ENCODE results near the gene RFPL4A. TPM values are rescaled to one million over a fixed set of nuclear protein-coding genes. Genes with fewer than 3 reads are reported as not detected.
"Not testable (repeated sequence)": the region's sequence is repeated elsewhere in the genome, so short reads cannot be mapped to it uniquely, and the experiment has no call there.

Gene RFPL4A
- total RNA-seq, 4 donors from 2014 or later: not detected

GRCh38 chr19:55720214-55720746 lies 38.6 kb upstream of the RFPL4A start:
- Histone ChIP-seq H3K36me3 (no peaks in the 10 kb centered on the region), H3K4me3 (no peak overlapping the region), H3K27me3 (peaks cover 0 to 65% (median 0%) of the 10 kb centered on the region in 4 donors), H3K27ac (no peak overlapping the region), H3K9me3 (peaks cover 0 to 13% (median 9%) of the 10 kb centered on the region in 3 donors), H3K4me1 (no peaks in the 10 kb centered on the region)
- no peak for TF ChIP-seq POLR2A (IDR thresholded peaks at IDR 0.05)
- TF ChIP-seq CTCF (IDR thresholded peaks at IDR 0.05): no peak
- DNase-seq: no peak
- intact Hi-C loops (cut with DNase I): no loop called here
- WGBS, 2 donors: 64 to 70% methylated on average over 5 of the region's 5 CpGs

- H3K4me1 ChIP-seq: no peaks in the 10 kb centered on the region
- peaks cover 0 to 13% (median 9%) of the 10 kb centered on the region in 3 donors for H3K9me3 ChIP-seq
- intact Hi-C loops (cut with DNase I): no loop called here
- TF ChIP-seq CTCF (IDR thresholded peaks at IDR 0.05) (no peak), POLR2A (IDR thresholded peaks at IDR 0.05) (no peak)
- WGBS, 2 donors: 72 to 74% methylated on average over 3 of the region's 3 CpGs
- H3K27me3 ChIP-seq: peaks cover 0 to 61% (median 0%) of the 10 kb centered on the region in 4 donors
- no peaks in the 10 kb centered on the region for H3K36me3 ChIP-seq
- H3K27ac ChIP-seq: no peak overlapping the region
- no peak for DNase-seq
- H3K4me3 ChIP-seq: no peak overlapping the region
Observed at GRCh38 chr19:55720801-55721200, 38.1 kb upstream of the RFPL4A start.

- H3K4me1 ChIP-seq: no peaks in the 10 kb centered on the region
- H3K27ac ChIP-seq: no peak overlapping the region
- peaks cover 0 to 13% (median 9%) of the 10 kb centered on the region in 3 donors for H3K9me3 ChIP-seq
- DNase-seq: no peak
- WGBS, 2 donors: 81 to 88% methylated on average over 8 of the region's 8 CpGs
- no peaks in the 10 kb centered on the region for H3K36me3 ChIP-seq
- peaks cover 0 to 36% (median 0%) of the 10 kb centered on the region in 4 donors for H3K27me3 ChIP-seq
- intact Hi-C loops (cut with DNase I): no loop called here
- no peak overlapping the region for H3K4me3 ChIP-seq
- TF ChIP-seq CTCF (IDR thresholded peaks at IDR 0.05) (no peak), POLR2A (IDR thresholded peaks at IDR 0.05) (no peak)
Observed at GRCh38 chr19:55723491-55723890, 35.4 kb upstream of the RFPL4A start.

- H3K27ac ChIP-seq, DNase-seq: not testable (repeated sequence)
- WGBS, 2 donors: 74 to 75% methylated on average over 2 of the region's 2 CpGs
Observed at GRCh38 chr19:55730378-55730777, 28.5 kb upstream of the RFPL4A start.

GRCh38 chr19:55738302-55738701 lies 20.6 kb upstream of the RFPL4A start, which contains the start of gene NLRP9:
Gene NLRP9 (minus strand): TSS chr19:55738402. CDS start chr19:55738374, 28 bp downstream.
- Histone ChIP-seq H3K9me3 (no peaks in the 10 kb centered on the region), H3K36me3 (no peaks in the 10 kb centered on the region), H3K27me3 (no peaks in the 10 kb centered on the region), H3K4me3 (no peak within 1 kb of the TSS), H3K4me1 (no peaks in the 10 kb centered on the region), H3K27ac (no peak within 1 kb of the TSS)
- 80 to 90% methylated on average over 3 of the region's 3 CpGs for WGBS, 2 donors
- no peak for TF ChIP-seq POLR2A (IDR thresholded peaks at IDR 0.05)
- no peak for TF ChIP-seq CTCF (IDR thresholded peaks at IDR 0.05)
- intact Hi-C loops (cut with DNase I): no loop called here
- no peak for DNase-seq

More at GRCh38 chr19:55730378-55730777, 28.5 kb upstream of the RFPL4A start:
- H3K27me3 ChIP-seq; H3K9me3 ChIP-seq; intact Hi-C loops (cut with DNase I); H3K4me1 ChIP-seq; H3K36me3 ChIP-seq; H3K4me3 ChIP-seq: not testable (repeated sequence)

GRCh38 chr19:55750715-55751114 lies 8.2 kb upstream of the RFPL4A start:
- no peak overlapping the region for H3K4me3 ChIP-seq
- TF ChIP-seq POLR2A (IDR thresholded peaks at IDR 0.05) (no peak), CTCF (IDR thresholded peaks at IDR 0.05) (no peak)
- intact Hi-C loops (cut with DNase I): no loop called here
- WGBS, 2 donors: 86% methylated on average over 6 of the region's 6 CpGs
- no peak for DNase-seq
- H3K9me3 ChIP-seq: no peaks in the 10 kb centered on the region
- no peaks in the 10 kb centered on the region for H3K4me1 ChIP-seq
- H3K27ac ChIP-seq: no peak overlapping the region
- no peaks in the 10 kb centered on the region for H3K27me3 ChIP-seq
- no peaks in the 10 kb centered on the region for H3K36me3 ChIP-seq

All from esophagus squamous epithelium (tissue), 5 donors.